OCI-M1 (cell line): ENCODE measurements around the gene LRRC71.
A peak's percentile ranks its signal among the peaks of the same experiment; 100 is the strongest.

Experiments
- DNase-seq: peaks from one replicate; lab custom pipeline; 2025; lab: John Stamatoyannopoulos, UW

Gene LRRC71

DNA sequence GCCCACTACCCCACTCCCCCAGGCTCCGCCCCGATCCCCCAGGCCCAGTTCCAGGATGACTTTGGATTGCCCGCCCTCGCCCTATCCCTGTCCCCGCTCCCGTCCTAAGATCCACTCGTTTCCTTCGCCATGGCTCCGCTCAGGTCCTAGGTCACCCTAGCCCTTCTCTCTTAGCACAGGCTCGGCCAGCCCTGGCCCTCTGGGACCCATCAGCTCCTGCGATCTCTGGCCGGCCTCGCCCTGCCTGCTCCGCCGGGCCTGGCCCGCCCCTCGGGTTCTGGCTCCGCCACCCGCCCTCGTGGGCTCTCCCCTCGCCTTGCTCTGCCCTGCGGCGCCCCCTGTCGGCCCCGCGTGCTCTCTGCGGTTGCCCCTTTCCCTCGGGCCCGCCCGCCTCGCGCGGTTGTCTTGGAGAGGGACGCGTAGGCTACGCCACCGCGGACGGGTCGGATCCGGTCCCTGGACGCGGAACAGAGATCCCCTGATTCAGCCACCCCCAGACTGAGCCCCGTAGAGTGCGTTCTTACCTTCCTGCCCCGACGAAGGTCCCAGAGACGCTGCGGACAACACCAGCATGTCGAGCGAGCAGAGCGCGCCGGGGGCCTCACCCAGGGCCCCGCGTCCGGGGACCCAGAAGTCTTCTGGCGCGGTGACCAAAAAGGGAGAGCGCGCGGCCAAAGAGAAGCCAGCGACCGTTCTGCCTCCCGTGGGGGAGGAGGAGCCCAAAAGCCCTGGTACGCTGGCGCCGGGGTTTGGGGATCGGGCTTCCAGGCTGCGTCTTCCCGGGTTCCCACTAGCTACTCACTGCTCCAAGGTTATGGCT, at the start of gene LRRC71:
TSS of gene LRRC71 (plus strand) at position 400 of the 820 bp plus-strand sequence. CDS start at position 572, 172 bp downstream.
- peak; percentile 93 for DNase-seq

DNA sequence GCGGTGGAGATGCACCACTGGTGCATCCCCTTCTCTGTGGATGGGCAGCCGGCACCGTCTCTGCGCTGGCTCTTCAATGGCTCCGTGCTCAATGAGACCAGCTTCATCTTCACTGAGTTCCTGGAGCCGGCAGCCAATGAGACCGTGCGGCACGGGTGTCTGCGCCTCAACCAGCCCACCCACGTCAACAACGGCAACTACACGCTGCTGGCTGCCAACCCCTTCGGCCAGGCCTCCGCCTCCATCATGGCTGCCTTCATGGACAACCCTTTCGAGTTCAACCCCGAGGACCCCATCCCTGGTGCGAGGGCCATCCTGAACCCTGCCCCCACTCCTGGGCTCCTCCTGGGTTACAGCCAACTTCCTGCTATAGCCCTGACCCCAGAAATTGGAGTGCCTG, 46.8 kb upstream of the LRRC71 start:
- no peak for DNase-seq

DNA sequence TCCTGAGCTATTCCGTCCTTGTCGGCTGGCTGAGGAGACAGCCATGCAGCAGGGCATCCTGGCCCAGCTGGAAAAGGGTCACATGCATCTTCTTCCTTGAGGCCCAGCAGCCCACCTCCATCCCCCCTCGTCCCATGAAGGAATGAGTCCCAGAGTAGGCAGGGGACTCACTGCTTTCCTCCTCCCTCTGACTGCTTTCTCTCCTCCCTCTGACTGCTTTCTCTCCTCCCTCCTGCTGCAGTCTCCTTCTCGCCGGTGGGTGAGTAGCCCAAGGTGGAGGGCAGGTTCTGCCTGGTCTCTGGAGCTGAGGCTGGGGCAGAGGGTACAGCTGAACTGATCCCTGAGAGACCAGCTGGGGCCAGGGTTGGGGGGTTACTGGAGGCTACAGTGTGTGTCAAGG, 46.3 kb upstream of the LRRC71 start:
- DNase-seq = no peak

DNA sequence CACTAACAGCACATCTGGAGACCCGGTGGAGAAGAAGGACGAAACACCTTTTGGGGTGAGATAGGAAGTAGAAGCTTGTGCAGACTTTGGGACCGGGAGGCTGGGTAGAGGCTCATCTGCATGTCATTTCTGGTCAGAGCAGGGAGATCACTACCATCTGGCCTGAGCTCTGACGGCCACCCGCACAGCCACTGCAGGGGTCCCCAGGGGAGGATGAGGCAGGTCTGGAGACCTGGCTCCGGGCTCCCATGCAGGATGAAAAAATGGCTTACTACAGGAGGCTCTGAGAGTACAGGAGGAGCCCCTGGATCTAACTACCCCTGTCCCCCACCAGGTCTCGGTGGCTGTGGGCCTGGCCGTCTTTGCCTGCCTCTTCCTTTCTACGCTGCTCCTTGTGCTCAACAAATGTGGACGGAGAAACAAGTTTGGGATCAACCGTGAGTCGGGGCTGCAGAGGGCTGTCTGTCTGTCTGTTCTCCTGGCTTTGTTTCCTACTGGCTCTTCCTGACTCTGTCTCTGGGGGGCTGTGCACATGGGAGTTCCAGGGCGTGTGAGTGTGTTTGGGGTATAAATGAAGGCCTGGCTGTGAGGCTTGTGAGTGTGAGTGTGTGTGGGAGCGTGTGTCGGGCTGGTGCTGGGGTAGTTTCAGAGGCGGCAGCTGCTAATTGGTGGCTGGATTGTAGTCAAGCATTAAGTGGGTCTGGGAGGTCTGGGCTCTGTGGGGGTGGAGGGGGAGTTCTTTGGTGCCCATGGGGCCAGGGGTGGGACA, 45.7 kb upstream of the LRRC71 start:
- DNase-seq = no peak

DNA sequence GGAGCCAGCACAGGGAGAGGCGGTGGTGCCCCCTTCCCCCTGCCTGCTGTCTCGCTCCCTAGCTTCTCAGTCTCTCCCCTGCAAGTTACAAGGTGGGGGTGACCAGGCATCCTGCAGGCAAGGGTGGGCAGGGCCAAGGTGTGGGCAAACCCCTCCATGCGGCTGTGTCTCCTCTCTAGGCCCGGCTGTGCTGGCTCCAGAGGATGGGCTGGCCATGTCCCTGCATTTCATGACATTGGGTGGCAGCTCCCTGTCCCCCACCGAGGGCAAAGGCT, 45.2 kb upstream of the LRRC71 start:
- no peak for DNase-seq

DNA sequence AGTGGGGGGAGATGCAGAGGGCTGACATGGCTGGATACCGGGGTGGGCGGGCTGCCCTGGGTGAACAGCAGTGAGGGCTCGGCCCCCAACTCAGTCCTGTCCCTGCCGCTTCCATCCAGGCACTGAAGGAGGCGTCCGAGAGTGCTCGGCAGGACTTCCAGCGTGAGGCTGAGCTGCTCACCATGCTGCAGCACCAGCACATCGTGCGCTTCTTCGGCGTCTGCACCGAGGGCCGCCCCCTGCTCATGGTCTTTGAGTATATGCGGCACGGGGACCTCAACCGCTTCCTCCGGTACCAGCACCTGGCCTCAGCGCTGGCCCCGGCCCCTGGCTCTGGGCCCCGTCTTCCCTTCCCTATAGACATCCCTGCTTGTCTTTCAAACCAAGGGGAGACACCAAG, 44.2 kb upstream of the LRRC71 start:
- no peak for DNase-seq

DNA sequence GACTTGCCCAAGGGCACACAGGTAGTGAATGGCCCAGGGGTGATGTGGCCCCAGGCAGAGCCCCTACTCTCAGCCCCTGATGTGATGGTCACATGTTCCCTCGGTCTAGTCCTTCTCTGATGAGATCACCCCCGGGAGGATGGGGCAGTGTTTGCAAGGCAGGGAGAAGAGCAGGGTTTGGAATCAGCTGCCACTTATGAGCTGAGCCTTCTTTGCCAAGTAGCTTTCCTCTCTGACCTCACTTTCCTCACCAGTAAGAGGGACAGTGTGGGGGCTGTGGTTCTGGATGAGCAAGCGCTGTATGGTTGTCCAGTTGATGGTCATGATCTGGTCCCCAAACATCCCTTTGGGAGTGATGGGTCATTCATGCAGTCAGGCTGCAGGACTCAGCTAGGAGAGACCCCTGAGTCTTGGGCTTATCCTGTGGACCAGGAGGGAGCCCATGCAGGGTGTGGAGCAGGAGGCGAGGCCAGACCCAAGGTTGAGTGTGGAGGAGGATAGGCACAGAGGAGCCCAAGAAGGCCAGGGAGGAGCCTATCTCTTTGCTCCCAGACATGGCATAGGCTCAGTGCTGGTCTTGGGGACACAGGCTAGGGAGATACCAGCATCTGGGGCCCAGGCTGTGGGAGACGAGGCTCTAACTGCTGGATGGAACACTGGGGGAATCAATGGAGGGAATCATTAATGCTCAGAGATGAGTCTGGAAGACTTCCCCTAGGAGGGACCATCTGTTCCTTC, 42.8 kb upstream of the LRRC71 start:
- DNase-seq = no peak

DNA sequence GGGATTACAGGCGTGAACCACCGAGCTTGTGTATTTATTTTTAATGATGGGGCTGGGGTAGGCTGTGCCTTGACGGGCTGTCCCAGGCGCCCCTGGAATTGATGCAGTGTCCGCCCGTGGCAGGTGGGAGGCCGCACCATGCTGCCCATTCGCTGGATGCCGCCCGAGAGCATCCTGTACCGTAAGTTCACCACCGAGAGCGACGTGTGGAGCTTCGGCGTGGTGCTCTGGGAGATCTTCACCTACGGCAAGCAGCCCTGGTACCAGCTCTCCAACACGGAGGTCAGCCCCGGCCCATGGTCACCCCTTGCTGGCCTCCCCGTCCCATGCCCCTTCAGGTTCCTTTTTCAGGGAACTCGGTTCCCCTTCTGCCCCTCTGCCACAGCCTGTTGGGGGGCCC, 40.6 kb upstream of the LRRC71 start:
- DNase-seq = no peak

DNA sequence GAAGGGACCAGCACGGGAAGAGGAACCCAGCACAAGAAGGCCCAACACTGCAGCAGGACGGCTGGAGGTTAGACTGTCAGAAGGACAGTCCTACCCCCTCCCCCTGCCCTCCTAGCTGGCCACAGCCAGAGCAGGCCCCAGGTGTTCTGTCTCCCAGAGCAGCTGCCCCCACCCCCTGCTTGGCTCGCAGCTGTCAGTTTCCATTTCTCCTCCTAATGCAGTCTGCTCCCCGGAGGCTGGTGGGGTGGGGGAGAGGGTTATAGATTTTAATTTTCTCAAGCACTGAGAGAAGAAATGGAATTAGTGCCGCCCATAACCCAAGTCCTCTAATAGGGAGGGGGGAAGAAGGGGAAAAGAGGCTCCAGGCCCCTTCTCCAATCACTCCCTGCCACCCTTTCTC, 40.0 kb upstream of the LRRC71 start:
- no peak for DNase-seq

DNA sequence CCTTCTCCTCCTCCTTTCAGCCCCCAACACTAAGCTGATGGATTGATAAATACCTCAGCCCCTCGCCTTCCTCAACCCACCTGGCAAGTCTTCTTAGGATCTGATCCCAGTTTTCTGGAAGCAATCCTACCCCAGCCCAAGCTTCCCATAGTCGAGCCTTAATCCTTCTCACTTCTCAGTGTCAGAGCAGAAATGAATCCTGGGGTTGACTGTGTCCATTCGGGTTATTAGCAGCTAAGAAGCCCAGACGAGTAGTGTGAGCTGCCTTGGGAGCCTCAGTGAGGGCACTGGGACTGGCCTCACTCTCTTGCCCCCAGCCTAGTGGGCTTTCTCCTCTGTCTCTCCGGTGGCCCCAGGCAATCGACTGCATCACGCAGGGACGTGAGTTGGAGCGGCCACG, 39.3 kb upstream of the LRRC71 start:
- no peak for DNase-seq

DNA sequence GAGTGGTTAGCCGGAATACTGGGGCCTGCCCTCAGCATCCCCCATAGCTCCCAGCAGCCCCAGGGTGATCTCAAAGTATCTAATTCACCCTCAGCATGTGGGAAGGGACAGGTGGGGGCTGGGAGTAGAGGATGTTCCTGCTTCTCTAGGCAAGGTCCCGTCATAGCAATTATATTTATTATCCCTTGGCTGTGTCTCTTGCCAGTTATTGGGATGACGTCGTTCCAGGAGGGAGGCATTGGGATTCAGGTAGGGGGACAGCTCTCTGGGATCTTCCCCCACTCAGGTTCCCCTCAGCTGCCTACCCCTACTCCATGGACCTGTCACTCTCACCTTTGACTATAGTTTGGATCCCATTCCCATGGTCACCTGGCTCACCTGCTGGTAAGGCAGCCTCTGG, 38.8 kb upstream of the LRRC71 start:
- no peak for DNase-seq

DNA sequence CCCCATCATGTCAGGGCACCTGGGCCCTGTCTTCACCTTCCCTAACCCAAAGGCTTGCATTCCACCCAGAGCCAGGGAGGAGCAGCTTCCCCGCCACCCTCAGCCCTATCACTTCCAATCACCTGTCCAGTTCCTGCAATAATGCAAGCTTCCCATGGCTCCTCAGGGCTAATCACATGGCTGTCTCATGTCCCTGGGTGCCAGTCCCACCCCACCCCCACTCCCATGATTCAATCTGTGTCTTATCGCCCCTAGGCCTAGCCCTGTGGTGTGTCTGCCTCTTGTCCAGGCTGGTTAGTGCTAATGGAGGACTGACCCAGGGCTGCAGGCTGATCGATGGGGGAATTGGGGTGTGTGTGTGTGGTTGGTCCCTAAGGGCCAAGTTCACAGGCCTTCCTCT, 37.9 kb upstream of the LRRC71 start:
- peak; percentile 74 for DNase-seq

DNA sequence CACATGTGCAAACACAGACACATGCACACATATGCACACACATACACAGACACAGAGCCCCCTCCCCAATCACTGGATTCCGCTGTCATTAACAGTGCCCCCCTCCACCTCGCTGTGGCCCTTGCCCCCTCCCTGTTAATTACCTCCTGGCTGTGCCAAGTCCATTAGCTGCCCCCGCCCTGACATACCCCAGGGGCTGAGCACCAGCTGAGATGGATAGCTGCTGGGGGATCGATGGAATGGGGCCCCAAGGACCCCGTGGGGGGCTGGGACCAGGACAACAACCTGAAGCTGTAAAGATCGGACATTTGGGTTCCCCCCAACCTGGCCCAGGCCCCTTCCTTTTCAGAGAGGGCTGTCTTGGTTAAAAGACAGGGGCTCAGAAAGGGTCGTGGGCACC, 36.5 kb upstream of the LRRC71 start:
- no peak for DNase-seq

DNA sequence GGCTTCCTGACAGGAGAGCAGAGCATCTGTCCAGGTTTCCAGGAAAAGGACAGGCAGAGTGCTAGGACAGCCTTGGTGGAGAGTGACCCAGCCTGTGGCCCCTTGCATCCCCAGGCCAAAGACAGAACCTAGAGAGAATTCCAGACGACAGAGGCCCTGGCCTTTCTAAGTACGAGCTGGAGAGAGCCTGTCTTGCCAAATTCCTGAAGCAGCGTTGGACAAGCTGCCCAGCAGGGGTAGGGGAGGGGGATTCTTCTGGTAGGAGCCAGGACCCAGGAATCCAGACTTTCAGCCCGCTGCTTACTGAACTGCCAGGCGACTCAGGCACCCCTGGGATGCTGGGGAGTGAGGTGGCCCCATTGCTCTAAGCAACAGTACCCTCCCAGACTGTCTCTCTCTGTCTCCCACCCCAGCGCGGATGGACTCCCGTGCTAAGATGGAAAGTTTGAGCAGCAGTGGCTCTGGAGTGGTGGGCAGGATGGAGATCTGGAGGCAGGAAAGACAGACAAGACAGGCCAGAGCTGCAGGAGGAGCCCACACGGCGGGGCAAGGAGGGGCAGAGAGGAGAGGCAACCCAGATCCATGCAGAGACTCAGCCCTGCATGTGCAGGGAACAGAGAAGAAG, 35.8 kb upstream of the LRRC71 start:
- DNase-seq = no peak

DNA sequence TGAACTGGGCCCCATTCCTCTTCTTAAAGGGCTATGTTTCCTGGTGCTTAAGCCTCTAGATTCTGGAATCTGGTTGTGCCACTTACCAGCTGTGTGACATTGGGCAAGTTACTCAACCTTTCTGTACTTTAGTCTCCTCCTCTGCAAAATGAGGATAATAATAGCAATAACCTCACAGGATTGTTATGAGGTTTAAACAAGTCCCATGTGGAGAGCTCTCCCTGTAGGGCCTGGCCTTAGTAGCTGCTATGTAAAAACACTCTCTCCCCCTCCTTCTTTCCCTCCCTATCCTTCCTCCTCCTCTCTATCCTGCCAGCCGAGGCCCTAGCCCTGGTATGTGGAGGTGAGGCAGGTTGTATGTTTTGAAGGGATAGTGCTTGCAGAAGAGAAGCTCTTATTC, 35.1 kb upstream of the LRRC71 start:
- DNase-seq = no peak

DNA sequence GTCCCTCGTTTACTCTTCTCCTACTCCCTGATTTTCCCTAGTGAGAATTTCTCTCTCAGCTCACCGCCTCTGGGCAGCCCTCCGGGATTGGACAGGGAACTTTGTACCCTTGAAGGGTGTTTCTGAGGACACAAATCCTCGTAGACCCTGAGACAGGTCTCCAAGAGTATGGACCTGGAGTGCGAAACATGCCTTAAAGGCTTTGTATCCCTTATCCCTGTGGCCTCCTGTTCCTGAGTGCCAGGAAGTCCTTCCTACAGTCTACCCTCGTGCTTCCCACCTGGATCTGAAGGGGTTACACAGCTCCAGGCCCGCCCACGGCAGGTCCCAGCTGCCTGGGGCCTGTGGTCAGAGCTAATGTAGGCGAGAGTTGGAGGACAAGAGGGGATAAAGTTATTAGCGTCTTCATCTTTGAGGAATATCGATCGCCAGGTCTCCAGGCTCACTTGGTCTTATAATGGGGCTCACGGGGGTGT, 34.5 kb upstream of the LRRC71 start:
- DNase-seq = no peak

DNA sequence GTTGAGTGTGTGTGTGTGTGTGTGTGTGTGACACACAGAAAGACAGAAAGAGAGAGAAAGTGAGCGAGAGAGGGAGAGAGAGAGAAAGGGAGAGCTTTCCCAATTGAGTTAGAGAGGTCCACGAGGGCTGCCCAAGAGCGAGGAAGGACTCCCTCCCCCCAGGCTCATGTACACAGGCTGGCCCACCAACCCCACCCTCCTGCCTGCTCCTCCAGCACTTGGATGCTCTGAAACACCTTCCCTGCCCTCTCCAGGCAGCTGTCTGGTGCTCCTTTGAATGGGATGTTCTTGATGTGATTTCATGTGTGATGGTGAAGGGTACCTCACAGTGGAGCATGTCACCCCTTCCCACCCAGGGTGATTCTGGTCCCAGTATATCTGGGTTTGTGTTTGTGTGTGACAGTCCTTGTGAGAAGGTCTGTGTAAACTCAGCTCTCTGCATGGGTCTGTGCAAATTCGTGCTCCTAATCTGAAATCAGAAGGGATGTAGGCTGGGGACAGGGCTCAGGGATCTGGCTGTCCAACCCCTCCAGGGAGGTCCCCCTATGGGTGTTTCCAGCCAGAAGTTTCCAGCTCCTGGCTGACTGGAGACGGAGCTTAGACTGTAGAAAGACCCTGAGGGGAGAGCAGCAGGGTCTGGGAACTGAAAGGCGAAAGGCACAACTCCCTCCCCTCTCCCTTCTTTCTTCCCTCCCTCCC, 33.7 kb upstream of the LRRC71 start:
- no peak for DNase-seq

DNA sequence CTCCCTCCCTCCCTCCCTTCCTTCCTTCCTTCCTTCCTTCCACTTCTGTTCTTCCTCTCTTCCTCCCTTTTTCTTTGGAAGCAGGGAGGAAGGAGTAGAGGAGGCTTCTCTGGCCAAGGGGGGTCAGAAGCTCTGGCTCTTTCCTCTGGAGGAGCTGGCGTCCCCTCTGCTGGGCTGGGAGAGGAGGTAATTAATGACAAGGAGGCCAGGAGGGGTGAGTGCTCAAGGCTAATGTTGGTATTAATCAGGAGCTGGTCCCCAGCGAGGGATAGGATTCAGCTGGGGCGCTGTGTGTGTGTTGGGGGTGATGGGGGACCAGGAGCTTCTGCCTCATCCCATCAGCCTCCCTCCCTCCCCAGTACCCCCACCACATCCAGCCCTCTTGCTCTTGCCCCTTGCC, 33.1 kb upstream of the LRRC71 start:
- no peak for DNase-seq

DNA sequence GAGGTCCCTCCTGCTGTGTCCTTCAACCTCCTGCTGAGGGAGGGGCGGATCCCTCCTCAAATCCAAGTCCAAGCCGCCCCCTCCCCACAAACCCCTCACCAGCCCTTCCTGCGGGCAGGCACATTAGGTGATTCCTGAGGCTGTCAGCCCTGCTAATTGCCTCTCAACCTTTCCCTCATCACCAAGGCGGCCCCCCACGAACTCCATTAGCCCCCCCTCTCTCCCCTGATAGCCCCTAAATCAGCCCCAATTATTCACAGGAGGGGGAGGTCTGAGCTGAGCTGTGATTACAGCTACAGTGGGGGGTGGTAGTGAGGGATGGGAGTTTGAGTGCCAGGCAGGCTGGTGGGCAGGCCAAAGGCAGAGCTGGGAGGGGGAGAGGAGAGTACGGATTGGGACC, 32.7 kb upstream of the LRRC71 start:
- DNase-seq = no peak

DNA sequence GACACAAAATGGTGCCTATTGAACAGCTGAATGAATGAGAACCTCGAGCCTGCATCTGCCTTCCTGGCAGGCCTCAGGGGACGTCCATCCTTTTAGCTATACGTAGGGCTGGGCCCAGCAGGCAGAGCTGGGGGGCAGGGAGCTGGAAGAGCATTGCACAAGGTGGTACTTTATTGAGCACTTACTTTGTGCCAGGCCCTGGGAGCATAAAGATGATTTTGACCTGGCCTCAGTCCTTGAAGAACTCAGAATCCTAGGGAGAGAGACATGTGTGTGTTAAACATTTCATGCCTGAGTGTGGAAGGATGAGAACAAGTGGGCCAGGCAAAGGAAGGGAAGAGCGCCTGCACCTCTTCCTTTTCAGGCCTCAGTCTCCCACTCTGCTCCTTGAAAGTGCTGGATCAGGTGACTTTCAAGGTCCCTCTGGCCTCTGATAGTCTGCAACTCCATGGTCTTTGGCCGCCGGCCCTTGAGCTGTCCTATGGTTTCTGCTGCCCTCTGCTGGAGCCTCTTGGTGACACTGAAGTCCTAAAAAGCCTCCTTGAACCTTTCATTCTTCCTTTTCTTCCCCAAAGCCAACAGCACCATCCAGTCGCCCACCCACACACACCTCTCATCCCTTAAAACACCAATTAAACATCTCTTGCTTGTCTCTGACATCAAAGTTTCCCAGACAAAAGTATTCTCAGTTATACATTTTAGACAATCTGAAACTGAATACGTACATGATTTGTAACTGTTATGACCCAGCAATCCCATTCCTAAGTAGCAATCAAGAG, 30.4 kb upstream of the LRRC71 start:
- DNase-seq = peak; percentile 96
